Measurements from ENCODE around the gene TMC8.
"Not testable (repeated sequence)": the region's sequence is repeated elsewhere in the genome, so short reads cannot be mapped to it uniquely, and the experiment has no call there.

TMC8 gene

GRCh38 chr17:78159575-78160158 lies 29.1 kb downstream of the TMC8 start:
- no peak for DNase-seq

- DNase-seq = no peak
These were observed 33.5 kb downstream of the TMC8 start for GRCh38 chr17:78163881-78164747.

- no peak for DNase-seq
These were observed 34.4 kb downstream of the TMC8 start for GRCh38 chr17:78164748-78165607.

- no peak for DNase-seq
These were observed 35.8 kb downstream of the TMC8 start for GRCh38 chr17:78166416-78166815.

- peak; percentile 80 for DNase-seq
These were observed 37.8 kb downstream of the TMC8 start, which contains the start of gene SYNGR2 for GRCh38 chr17:78168242-78168902. SYNGR2 (plus strand) TSS chr17:78168581; CDS start chr17:78168617, 36 bp downstream.

- peak; percentile 59 for DNase-seq
These were observed 38.6 kb downstream of the TMC8 start for GRCh38 chr17:78168903-78169793.

- no peak for DNase-seq
These were observed 40.4 kb downstream of the TMC8 start for GRCh38 chr17:78170692-78171590.

- not testable (repeated sequence) for DNase-seq
These were observed 41.1 kb downstream of the TMC8 start for GRCh38 chr17:78171591-78172248.

- DNase-seq = no peak
These were observed 41.9 kb downstream of the TMC8 start for GRCh38 chr17:78172249-78173051.

GRCh38 chr17:78173097-78173715 lies 42.6 kb downstream of the TMC8 start:
- DNase-seq = no peak

GRCh38 chr17:78174346-78174869 lies 43.8 kb downstream of the TMC8 start:
- DNase-seq = peak; percentile 71

GRCh38 chr17:78174870-78175642 lies 44.5 kb downstream of the TMC8 start:
- DNase-seq = peak; percentile 63

- no peak for DNase-seq
These were observed 45.0 kb downstream of the TMC8 start for GRCh38 chr17:78175643-78175981.

- DNase-seq = peak; percentile 74
These were observed 46.0 kb downstream of the TMC8 start for GRCh38 chr17:78176548-78177025.

- DNase-seq = no peak
These were observed 48.8 kb downstream of the TMC8 start for GRCh38 chr17:78179372-78179771.

- no peak for DNase-seq
These were observed 49.5 kb downstream of the TMC8 start for GRCh38 chr17:78180083-78180482.

GRCh38 chr17:78180508-78180907 lies 49.9 kb downstream of the TMC8 start:
- no peak for DNase-seq

Measured in femur (tissue), 1 donor.